HFFc6 (cell line): Measurements from ENCODE around the gene KCNJ10. TPM values are rescaled to one million over a fixed set of nuclear protein-coding genes. Genes with fewer than 3 reads are reported as not detected.
"Not testable (repeated sequence)": the region's sequence is repeated elsewhere in the genome, so short reads cannot be mapped to it uniquely, and the experiment has no call there.

ENCODE experiments used
- DNase-seq: peaks from one replicate; pipeline ENCODE4 v3.0.0-alpha.2; 2018
- H3K27ac Mint-ChIP-seq: 2 replicates; pipeline ENCODE4 v1.8.0; 2020; ENCODE audit warnings: mild to moderate bottlenecking, mixed read lengths
- H3K27me3 Mint-ChIP-seq: 2 replicates; pipeline ENCODE4 v1.8.0; 2021; ENCODE audit warnings: mild to moderate bottlenecking, moderate library complexity, mixed read lengths; ENCODE audit not compliant: insufficient read depth
- H3K36me3 Mint-ChIP-seq: 2 replicates; pipeline ENCODE4 v1.8.0; 2021; ENCODE audit warnings: low read depth, mixed read lengths
- H3K4me1 Mint-ChIP-seq: 2 replicates; pipeline ENCODE4 v1.8.0; 2020; ENCODE audit warnings: low read depth, mixed read lengths
- H3K4me3 Mint-ChIP-seq: 2 replicates; pipeline ENCODE4 v1.8.0; 2020; ENCODE audit warnings: mild to moderate bottlenecking, moderate library complexity, mixed read lengths
- H3K9me3 Mint-ChIP-seq: 2 replicates; pipeline ENCODE4 v1.8.0; 2020; ENCODE audit warnings: mild to moderate bottlenecking, mixed read lengths
- CTCF ChIP-seq: fragments of 200-600 bp; sonication (generic); IDR thresholded peaks from 2 replicates; pipeline ENCODE4 v1.5.0; 2021; ENCODE audit warnings: antibody characterized with exemption, mild to moderate bottlenecking
- total RNA-seq, 6 experiments: library from RNA; stranded (reverse); fragmentation: NEBNext Ultra II Directional; extraction: Animal tissue kit (Norgen Biotek cat#: 25700); gene quantifications; 2 replicates in 1 of 6; 3 replicates in 5 of 6; pipeline ENCODE4 v1.2.3, GENCODE V29; 2021

KCNJ10 gene
- total RNA-seq, 6 experiments from 2014 or later = not detected

DNA sequence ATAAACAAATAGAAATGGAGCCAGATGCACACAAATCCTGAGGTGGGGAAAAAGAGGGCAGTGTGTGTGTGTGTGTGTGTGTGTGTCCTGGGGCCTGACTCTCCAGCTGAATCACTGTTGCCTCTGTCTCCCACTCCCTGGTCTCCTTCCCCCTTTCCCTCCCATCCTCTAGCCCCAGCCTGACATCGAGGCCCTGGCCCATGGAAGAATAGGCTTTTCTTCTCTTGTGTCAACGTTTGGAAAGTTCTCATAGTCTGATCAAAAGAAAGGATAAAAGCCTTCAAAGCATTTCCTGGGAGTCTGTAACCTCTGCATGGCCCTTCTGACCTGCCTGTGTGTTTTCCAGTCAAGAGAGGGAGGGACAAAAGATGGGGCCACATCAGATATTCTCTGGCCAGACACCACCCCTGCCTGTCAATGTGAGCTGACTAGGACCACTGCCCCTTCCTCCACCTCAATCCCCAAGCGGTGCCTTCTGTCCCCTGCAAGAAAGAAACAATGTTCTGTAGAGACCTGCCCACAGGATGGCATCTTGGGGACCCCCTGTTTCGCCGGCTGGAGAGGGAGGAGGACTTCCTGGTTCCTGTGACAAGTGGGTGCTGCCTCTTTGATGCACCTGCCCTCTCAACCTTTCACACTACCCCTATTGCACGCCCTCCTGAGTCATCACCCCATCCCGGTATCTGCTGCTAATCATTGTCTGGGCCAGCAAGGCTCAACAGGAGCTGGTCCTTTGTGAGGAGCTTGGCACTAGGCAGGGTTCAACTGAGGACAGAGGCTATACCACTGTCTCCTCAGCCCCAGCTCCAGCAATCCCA, 16.2 kb downstream of the KCNJ10 start:
- Mint-ChIP-seq H3K27me3 (peaks cover 61% of the 10 kb centered on the region), H3K9me3 (no peaks in the 10 kb centered on the region), H3K4me1 (peaks cover 2% of the 10 kb centered on the region), H3K27ac (no peak overlapping the region), H3K4me3 (no peak overlapping the region), H3K36me3 (no peaks in the 10 kb centered on the region)
- TF ChIP-seq CTCF = no peak
- no peak for DNase-seq

DNA sequence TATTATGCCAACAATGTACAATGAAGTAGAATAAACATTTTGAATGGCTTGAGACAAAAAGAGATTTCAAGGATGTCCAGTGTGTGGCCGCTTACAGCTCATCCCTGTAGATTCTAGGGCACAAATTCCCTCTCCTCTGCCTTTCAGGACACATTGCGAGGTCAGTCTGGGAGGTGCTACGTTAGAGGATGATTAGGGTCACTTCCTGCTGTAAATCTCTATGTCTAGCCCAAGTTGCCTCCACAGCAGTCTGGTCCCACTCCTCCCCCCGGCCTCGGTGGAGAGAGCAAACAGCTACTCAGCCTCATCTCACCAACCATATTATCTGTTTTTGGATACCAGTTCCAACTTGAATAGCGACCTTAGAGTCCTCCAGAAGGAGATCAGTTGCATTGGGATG, 17.0 kb downstream of the KCNJ10 start:
- peaks cover 6% of the 10 kb centered on the region for H3K4me1 Mint-ChIP-seq
- peaks cover 58% of the 10 kb centered on the region for H3K27me3 Mint-ChIP-seq
- DNase-seq = no peak
- no peaks in the 10 kb centered on the region for H3K36me3 Mint-ChIP-seq
- no peaks in the 10 kb centered on the region for H3K9me3 Mint-ChIP-seq
- no peak overlapping the region for H3K4me3 Mint-ChIP-seq
- H3K27ac Mint-ChIP-seq = no peak overlapping the region
- no peak for TF ChIP-seq CTCF

DNA sequence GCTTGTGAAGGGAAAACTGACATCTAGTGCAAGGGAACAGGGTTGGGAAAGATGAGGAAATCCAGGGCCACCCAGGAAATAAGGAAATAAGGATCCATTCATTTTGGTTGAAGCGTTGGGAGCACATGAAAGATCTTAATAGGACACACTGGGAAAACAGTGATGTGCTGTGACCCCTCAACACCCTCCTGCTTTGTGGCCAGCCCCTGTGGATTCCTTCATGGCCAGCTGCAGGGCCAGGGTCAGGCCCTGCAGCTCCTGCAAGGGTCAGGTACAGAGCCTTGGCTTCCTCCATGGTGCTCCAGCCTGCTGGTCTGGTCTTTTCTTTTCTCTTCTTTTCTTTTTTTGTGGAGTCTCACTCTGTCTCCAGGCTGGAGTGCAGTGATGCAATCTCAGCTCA, 19.3 kb downstream of the KCNJ10 start:
- H3K27me3 Mint-ChIP-seq = peaks cover 48% of the 10 kb centered on the region
- TF ChIP-seq CTCF = no peak

GRCh38 chr1:160050182-160050581, 19.8 kb downstream of the KCNJ10 start:
- H3K4me3 Mint-ChIP-seq, H3K9me3 Mint-ChIP-seq, DNase-seq, H3K27ac Mint-ChIP-seq, H3K36me3 Mint-ChIP-seq: not testable (repeated sequence)
- Mint-ChIP-seq H3K4me1 (peaks cover 15% of the 10 kb centered on the region), H3K27me3 (peaks cover 47% of the 10 kb centered on the region)

More for the DNA sequence above, 19.3 kb downstream of the KCNJ10 start:
- Mint-ChIP-seq H3K4me1 (peaks cover 15% of the 10 kb centered on the region), H3K36me3 (no peaks in the 10 kb centered on the region), H3K4me3 (no peak overlapping the region), H3K27ac (no peak overlapping the region), H3K9me3 (no peaks in the 10 kb centered on the region)
- no peak for DNase-seq

DNA sequence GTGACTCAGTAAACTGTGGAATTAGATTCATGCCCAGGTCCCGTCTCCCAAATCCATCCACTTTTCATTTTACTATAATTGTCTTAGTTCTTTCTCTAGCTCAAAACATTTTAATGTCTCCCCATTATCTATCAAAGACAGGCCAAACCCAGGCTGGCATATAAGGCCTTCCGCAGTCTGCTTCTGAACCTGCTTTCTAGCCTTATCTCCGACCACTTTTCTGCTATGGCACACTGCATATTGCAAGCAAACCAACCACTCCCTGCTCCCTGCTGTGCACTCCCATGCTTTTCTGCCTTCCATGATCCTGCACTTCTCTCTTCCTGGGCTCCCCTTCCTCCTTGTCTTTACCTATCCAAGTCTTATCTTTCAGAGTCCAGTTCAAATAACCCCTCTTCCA, 20.9 kb downstream of the KCNJ10 start:
- H3K27me3 Mint-ChIP-seq = peaks cover 40% of the 10 kb centered on the region
- no peaks in the 10 kb centered on the region for H3K9me3 Mint-ChIP-seq
- DNase-seq = no peak
- H3K4me3 Mint-ChIP-seq = no peak overlapping the region
- TF ChIP-seq CTCF = no peak
- H3K27ac Mint-ChIP-seq = no peak overlapping the region
- peaks cover 15% of the 10 kb centered on the region for H3K4me1 Mint-ChIP-seq
- H3K36me3 Mint-ChIP-seq = no peaks in the 10 kb centered on the region

DNA sequence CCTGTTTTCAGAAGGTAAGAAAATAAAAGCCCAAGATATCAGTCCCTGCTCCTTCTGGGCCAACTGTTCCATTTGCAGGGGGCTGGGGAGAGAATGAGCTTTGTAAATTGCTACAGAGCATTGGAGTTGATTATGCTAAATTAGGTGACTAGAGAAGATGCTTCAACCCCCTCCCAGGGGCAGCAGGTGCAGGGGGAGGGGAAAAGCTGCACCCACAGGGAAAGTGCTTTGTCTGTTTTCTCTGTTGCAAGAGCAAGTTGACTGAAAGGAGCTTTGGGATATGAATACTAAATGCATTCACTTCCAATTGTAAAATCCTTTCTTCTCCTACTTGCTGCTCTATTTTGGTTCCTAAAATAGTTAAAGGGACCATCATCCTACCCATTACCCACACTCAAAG, 21.6 kb downstream of the KCNJ10 start:
- TF ChIP-seq CTCF = no peak
- Mint-ChIP-seq H3K4me3 (no peak overlapping the region), H3K9me3 (no peaks in the 10 kb centered on the region), H3K27ac (no peak overlapping the region), H3K36me3 (no peaks in the 10 kb centered on the region), H3K4me1 (peaks cover 15% of the 10 kb centered on the region), H3K27me3 (peaks cover 32% of the 10 kb centered on the region)
- no peak for DNase-seq
